ENCODE measurements around the gene ATP1A2.

The ATP1A2 gene

GRCh38 chr1:160128636-160129035 lies 13.1 kb downstream of the ATP1A2 start:
- H4K8ac ChIP-seq (ENCODE audit: low read depth, low read length) = no peak overlapping the region
- no peaks in the 10 kb centered on the region for H3K36me3 ChIP-seq (ENCODE audit: control insufficient read depth in 1 of 2, insufficient read depth in 2 of 2, low read length in 2 of 2)
- H3K18ac ChIP-seq (ENCODE audit: low read length) = no peak overlapping the region

GRCh38 chr1:160129046-160129445 lies 13.5 kb downstream of the ATP1A2 start:
- no peak overlapping the region for H3K27ac ChIP-seq (ENCODE audit: low read depth, low read length)
- H4K91ac ChIP-seq (ENCODE audit: low read depth, low read length) = no peak overlapping the region
- peaks cover 5 to 10% of the 10 kb centered on the region in 2 experiments for H3K4me1 ChIP-seq (ENCODE audit: control insufficient read depth in 1 of 2, insufficient read depth in 2 of 2, low read length in 2 of 2)
- H2BK120ac ChIP-seq (ENCODE audit: insufficient read depth, low read length, poor library complexity) = no peak overlapping the region
- H3K9ac ChIP-seq (ENCODE audit: low read length) = no peak overlapping the region
- H2AFZ ChIP-seq (ENCODE audit: insufficient read depth, low read length, poor library complexity) = no peak overlapping the region
- no peak overlapping the region for H2BK12ac ChIP-seq (ENCODE audit: low read length)
- H4K12ac ChIP-seq (ENCODE audit: low read depth, low read length) = no peak overlapping the region
- H3K18ac ChIP-seq (ENCODE audit: low read length) = no peak overlapping the region
- no peak overlapping the region for H2AK5ac ChIP-seq (ENCODE audit: low read length)
- H3K36me3 ChIP-seq (ENCODE audit: control insufficient read depth in 1 of 2, insufficient read depth in 2 of 2, low read length in 2 of 2) = no peaks in the 10 kb centered on the region
- H3K23ac ChIP-seq (ENCODE audit: low read length) = no peak overlapping the region
- no peaks in the 10 kb centered on the region for H3K79me1 ChIP-seq (ENCODE audit: low read length)
- H3K4me3 ChIP-seq (ENCODE audit: low read depth, low read length) = no peak overlapping the region
- H4K8ac ChIP-seq (ENCODE audit: low read depth, low read length) = no peak overlapping the region
- H3K27me3 ChIP-seq (ENCODE audit: insufficient read depth, low read length) = no peaks in the 10 kb centered on the region
- no peak overlapping the region for H3K14ac ChIP-seq (ENCODE audit: low read length)
- WGBS (ENCODE audit: extremely low coverage, insufficient coverage, insufficient read length) = no CpG with 5 or more reads among the region's 5 CpGs
- H3K4me2 ChIP-seq (ENCODE audit: low read length) = no peak overlapping the region
- H3K4ac ChIP-seq (ENCODE audit: low read depth, low read length) = no peak overlapping the region
- no peaks in the 10 kb centered on the region for H3K79me2 ChIP-seq (ENCODE audit: control insufficient read depth, insufficient read depth, low read length, poor library complexity)
- H2BK5ac ChIP-seq (ENCODE audit: low read depth, low read length, poor library complexity) = no peak overlapping the region
- no peaks in the 10 kb centered on the region for H3K9me3 ChIP-seq (ENCODE audit: insufficient read depth, low read depth, low read length)
- peak in 1 of 2 donors; percentile 21 for DNase-seq

More at GRCh38 chr1:160128636-160129035, 13.1 kb downstream of the ATP1A2 start:
- no peak overlapping the region for H2BK12ac ChIP-seq (ENCODE audit: low read length)
- no peak overlapping the region for H4K91ac ChIP-seq (ENCODE audit: low read depth, low read length)
- DNase-seq = no peak
- no peak overlapping the region for H2AK5ac ChIP-seq (ENCODE audit: low read length)
- no peak overlapping the region for H3K9ac ChIP-seq (ENCODE audit: low read length)
- WGBS (ENCODE audit: extremely low coverage, insufficient coverage, insufficient read length) = no CpG with 5 or more reads among the region's 18 CpGs
- no peaks in the 10 kb centered on the region for H3K79me2 ChIP-seq (ENCODE audit: control insufficient read depth, insufficient read depth, low read length, poor library complexity)
- no peak overlapping the region for H3K14ac ChIP-seq (ENCODE audit: low read length)
- no peak overlapping the region for H2BK5ac ChIP-seq (ENCODE audit: low read depth, low read length, poor library complexity)
- H3K4me2 ChIP-seq (ENCODE audit: low read length) = no peak overlapping the region
- H3K4me1 ChIP-seq (ENCODE audit: control insufficient read depth in 1 of 2, insufficient read depth in 2 of 2, low read length in 2 of 2) = peaks cover 5 to 10% of the 10 kb centered on the region in 2 experiments
- no peak overlapping the region for H3K23ac ChIP-seq (ENCODE audit: low read length)
- H2BK120ac ChIP-seq (ENCODE audit: insufficient read depth, low read length, poor library complexity) = no peak overlapping the region
- no peak overlapping the region for H3K4me3 ChIP-seq (ENCODE audit: low read depth, low read length)
- no peak overlapping the region for H3K27ac ChIP-seq (ENCODE audit: low read depth, low read length)
- H3K4ac ChIP-seq (ENCODE audit: low read depth, low read length) = no peak overlapping the region
- H3K79me1 ChIP-seq (ENCODE audit: low read length) = no peaks in the 10 kb centered on the region
- no peak overlapping the region for H2AFZ ChIP-seq (ENCODE audit: insufficient read depth, low read length, poor library complexity)
- H4K12ac ChIP-seq (ENCODE audit: low read depth, low read length) = no peak overlapping the region
- no peaks in the 10 kb centered on the region for H3K27me3 ChIP-seq (ENCODE audit: insufficient read depth, low read length)
- no peaks in the 10 kb centered on the region for H3K9me3 ChIP-seq (ENCODE audit: insufficient read depth, low read depth, low read length)

GRCh38 chr1:160129558-160129957 lies 14.0 kb downstream of the ATP1A2 start:
- H3K79me2 ChIP-seq (ENCODE audit: control insufficient read depth, insufficient read depth, low read length, poor library complexity) = no peaks in the 10 kb centered on the region
- no peak overlapping the region for H3K4ac ChIP-seq (ENCODE audit: low read depth, low read length)
- H2BK5ac ChIP-seq (ENCODE audit: low read depth, low read length, poor library complexity) = no peak overlapping the region
- H3K4me2 ChIP-seq (ENCODE audit: low read length) = no peak overlapping the region
- no peak overlapping the region for H3K23ac ChIP-seq (ENCODE audit: low read length)
- H4K91ac ChIP-seq (ENCODE audit: low read depth, low read length) = no peak overlapping the region
- no peaks in the 10 kb centered on the region for H3K27me3 ChIP-seq (ENCODE audit: insufficient read depth, low read length)
- no peaks in the 10 kb centered on the region for H3K9me3 ChIP-seq (ENCODE audit: insufficient read depth, low read depth, low read length)
- DNase-seq = no peak
- H2AFZ ChIP-seq (ENCODE audit: insufficient read depth, low read length, poor library complexity) = no peak overlapping the region
- peaks cover 5 to 10% of the 10 kb centered on the region in 2 experiments for H3K4me1 ChIP-seq (ENCODE audit: control insufficient read depth in 1 of 2, insufficient read depth in 2 of 2, low read length in 2 of 2)
- H3K4me3 ChIP-seq (ENCODE audit: low read depth, low read length) = no peak overlapping the region
- H3K9ac ChIP-seq (ENCODE audit: low read length) = no peak overlapping the region
- no CpG with 5 or more reads among the region's 3 CpGs for WGBS (ENCODE audit: extremely low coverage, insufficient coverage, insufficient read length)
- no peak overlapping the region for H2BK12ac ChIP-seq (ENCODE audit: low read length)
- no peak overlapping the region for H4K8ac ChIP-seq (ENCODE audit: low read depth, low read length)
- no peaks in the 10 kb centered on the region for H3K79me1 ChIP-seq (ENCODE audit: low read length)
- H3K14ac ChIP-seq (ENCODE audit: low read length) = no peak overlapping the region
- no peak overlapping the region for H3K18ac ChIP-seq (ENCODE audit: low read length)
- H2AK5ac ChIP-seq (ENCODE audit: low read length) = no peak overlapping the region
- H2BK120ac ChIP-seq (ENCODE audit: insufficient read depth, low read length, poor library complexity) = no peak overlapping the region
- no peak overlapping the region for H4K12ac ChIP-seq (ENCODE audit: low read depth, low read length)
- no peak overlapping the region for H3K27ac ChIP-seq (ENCODE audit: low read depth, low read length)
- H3K36me3 ChIP-seq (ENCODE audit: control insufficient read depth in 1 of 2, insufficient read depth in 2 of 2, low read length in 2 of 2) = no peaks in the 10 kb centered on the region

- Histone ChIP-seq H3K27ac (ENCODE audit: low read depth, low read length) (no peak overlapping the region), H4K12ac (ENCODE audit: low read depth, low read length) (no peak overlapping the region), H3K27me3 (ENCODE audit: insufficient read depth, low read length) (no peaks in the 10 kb centered on the region), H2BK5ac (ENCODE audit: low read depth, low read length, poor library complexity) (no peak overlapping the region), H2BK12ac (ENCODE audit: low read length) (no peak overlapping the region), H3K14ac (ENCODE audit: low read length) (no peak overlapping the region), H3K4me1 (ENCODE audit: control insufficient read depth in 1 of 2, insufficient read depth in 2 of 2, low read length in 2 of 2) (peaks cover 3 to 6% of the 10 kb centered on the region in 2 experiments), H4K91ac (ENCODE audit: low read depth, low read length) (no peak overlapping the region), H3K9ac (ENCODE audit: low read length) (no peak overlapping the region), H3K4ac (ENCODE audit: low read depth, low read length) (no peak overlapping the region), H2AFZ (ENCODE audit: insufficient read depth, low read length, poor library complexity) (no peak overlapping the region), H3K18ac (ENCODE audit: low read length) (no peak overlapping the region), H3K4me2 (ENCODE audit: low read length) (no peak overlapping the region), H3K79me1 (ENCODE audit: low read length) (no peaks in the 10 kb centered on the region), H3K79me2 (ENCODE audit: control insufficient read depth, insufficient read depth, low read length, poor library complexity) (no peaks in the 10 kb centered on the region), H4K8ac (ENCODE audit: low read depth, low read length) (no peak overlapping the region), H2AK5ac (ENCODE audit: low read length) (no peak overlapping the region), H3K23ac (ENCODE audit: low read length) (no peak overlapping the region), H3K4me3 (ENCODE audit: low read depth, low read length) (no peak overlapping the region), H3K36me3 (ENCODE audit: control insufficient read depth in 1 of 2, insufficient read depth in 2 of 2, low read length in 2 of 2) (no peaks in the 10 kb centered on the region), H2BK120ac (ENCODE audit: insufficient read depth, low read length, poor library complexity) (no peak overlapping the region), H3K9me3 (ENCODE audit: insufficient read depth, low read depth, low read length) (no peaks in the 10 kb centered on the region)
- no CpG with 5 or more reads among the region's 11 CpGs for WGBS (ENCODE audit: extremely low coverage, insufficient coverage, insufficient read length)
- DNase-seq = no peak
Observed at GRCh38 chr1:160129966-160130365, 14.4 kb downstream of the ATP1A2 start.

Data from trophoblast cell (in vitro differentiated cells and primary cell).